Measurements from ENCODE around the gene TMEM219. TPM values are rescaled to one million over a fixed set of nuclear protein-coding genes. Genes with fewer than 3 reads are reported as not detected.

The TMEM219 gene
- total and polyA plus RNA-seq, 2 experiments from 2014 or later: 106 to 189 TPM

GRCh38 chr16:30006659-30007377 is 44.9 kb downstream of the TMEM219 start:
- WGBS (ENCODE audit: low lambda C conversion rate, missing lambda C conversion rate): 94% methylated on average over 32 of the region's 34 CpGs
- Histone ChIP-seq H3K36me3 (replicated peaks; ENCODE audit: insufficient read depth, low read depth) (no peaks in the 10 kb centered on the region), H3K27me3 (peaks cover 20% of the 10 kb centered on the region), H3K4me1 (ENCODE audit: insufficient read depth) (no peaks in the 10 kb centered on the region), H3K79me2 (no peaks in the 10 kb centered on the region), H3K9me2 (replicated peaks; ENCODE audit: insufficient read depth) (no peaks in the 10 kb centered on the region), H3K27ac (no peak overlapping the region), H3K9me3 (ENCODE audit: low read depth) (no peaks in the 10 kb centered on the region), H4K20me1 (ENCODE audit: insufficient read depth, poor library complexity, severe bottlenecking) (no peaks in the 10 kb centered on the region), H3K4me2 (no peak overlapping the region), H2AFZ (no peak overlapping the region), H3K4me3 (no peak overlapping the region)
- DNase-seq (ENCODE audit: low spot score): no peak
- TF ChIP-seq, protein P1, sequence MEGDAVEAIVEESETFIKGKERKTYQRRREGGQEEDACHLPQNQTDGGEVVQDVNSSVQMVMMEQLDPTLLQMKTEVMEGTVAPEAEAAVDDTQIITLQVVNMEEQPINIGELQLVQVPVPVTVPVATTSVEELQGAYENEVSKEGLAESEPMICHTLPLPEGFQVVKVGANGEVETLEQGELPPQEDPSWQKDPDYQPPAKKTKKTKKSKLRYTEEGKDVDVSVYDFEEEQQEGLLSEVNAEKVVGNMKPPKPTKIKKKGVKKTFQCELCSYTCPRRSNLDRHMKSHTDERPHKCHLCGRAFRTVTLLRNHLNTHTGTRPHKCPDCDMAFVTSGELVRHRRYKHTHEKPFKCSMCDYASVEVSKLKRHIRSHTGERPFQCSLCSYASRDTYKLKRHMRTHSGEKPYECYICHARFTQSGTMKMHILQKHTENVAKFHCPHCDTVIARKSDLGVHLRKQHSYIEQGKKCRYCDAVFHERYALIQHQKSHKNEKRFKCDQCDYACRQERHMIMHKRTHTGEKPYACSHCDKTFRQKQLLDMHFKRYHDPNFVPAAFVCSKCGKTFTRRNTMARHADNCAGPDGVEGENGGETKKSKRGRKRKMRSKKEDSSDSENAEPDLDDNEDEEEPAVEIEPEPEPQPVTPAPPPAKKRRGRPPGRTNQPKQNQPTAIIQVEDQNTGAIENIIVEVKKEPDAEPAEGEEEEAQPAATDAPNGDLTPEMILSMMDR (IDR thresholded peaks at IDR 0.05; ENCODE audit: poor library complexity): no peak
- TF ChIP-seq EZH2phosphoT487 (IDR thresholded peaks at IDR 0.05; ENCODE audit: low read depth, severe bottlenecking, unreplicated experiment): no peak
- TF ChIP-seq EZH2 (IDR thresholded peaks at IDR 0.05; ENCODE audit: borderline replicate concordance): no peak

DNA sequence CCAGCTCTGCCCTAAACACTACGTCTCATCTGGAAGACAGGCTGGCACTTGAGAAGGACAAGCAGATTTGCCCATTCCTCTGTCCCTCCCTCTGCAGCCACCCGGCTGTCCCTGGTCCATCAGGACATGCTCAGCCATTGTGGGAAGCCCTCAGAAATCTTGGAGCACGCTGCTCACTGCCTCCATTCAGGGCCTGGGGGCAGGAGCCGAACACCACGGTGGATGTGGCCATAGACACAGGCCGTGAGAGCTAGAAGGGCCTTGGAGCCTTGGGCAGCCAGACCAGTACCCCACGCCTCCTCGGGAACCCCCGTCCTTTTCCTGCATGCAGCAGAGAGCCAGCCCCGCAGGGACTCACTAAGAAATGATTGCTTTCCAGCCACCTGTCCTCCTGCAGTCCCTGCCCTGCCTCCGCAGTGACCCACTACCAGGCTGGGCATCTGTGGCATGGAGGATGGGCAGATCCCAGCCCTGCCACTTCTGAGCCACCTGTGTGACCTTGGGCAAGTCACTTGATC is 45.6 kb downstream of the TMEM219 start:
- H3K4me2 ChIP-seq: no peak overlapping the region
- H2AFZ ChIP-seq: no peak overlapping the region
- H3K79me2 ChIP-seq: no peaks in the 10 kb centered on the region
- H3K36me3 ChIP-seq (replicated peaks; ENCODE audit: insufficient read depth, low read depth): no peaks in the 10 kb centered on the region
- H3K4me3 ChIP-seq: no peak overlapping the region
- H4K20me1 ChIP-seq (ENCODE audit: insufficient read depth, poor library complexity, severe bottlenecking): no peaks in the 10 kb centered on the region
- H3K27ac ChIP-seq: no peak overlapping the region
- no peak for DNase-seq (ENCODE audit: low spot score)
- no peaks in the 10 kb centered on the region for H3K9me2 ChIP-seq (replicated peaks; ENCODE audit: insufficient read depth)
- no peaks in the 10 kb centered on the region for H3K4me1 ChIP-seq (ENCODE audit: insufficient read depth)
- WGBS (ENCODE audit: low lambda C conversion rate, missing lambda C conversion rate): 78% methylated on average over 11 of the region's 11 CpGs
- H3K27me3 ChIP-seq: peaks cover 25% of the 10 kb centered on the region
- no peaks in the 10 kb centered on the region for H3K9me3 ChIP-seq (ENCODE audit: low read depth)
- no peak for TF ChIP-seq EZH2 (IDR thresholded peaks at IDR 0.05; ENCODE audit: borderline replicate concordance)
- TF ChIP-seq EZH2phosphoT487 (IDR thresholded peaks at IDR 0.05; ENCODE audit: low read depth, severe bottlenecking, unreplicated experiment): no peak
- TF ChIP-seq, protein P1 (IDR thresholded peaks at IDR 0.05; ENCODE audit: poor library complexity): no peak

- H3K4me3 ChIP-seq: no peak overlapping the region
- no peak overlapping the region for H3K27ac ChIP-seq
- peaks cover 25% of the 10 kb centered on the region for H3K27me3 ChIP-seq
- no peaks in the 10 kb centered on the region for H3K79me2 ChIP-seq
- no peaks in the 10 kb centered on the region for H3K36me3 ChIP-seq (replicated peaks; ENCODE audit: insufficient read depth, low read depth)
- TF ChIP-seq EZH2phosphoT487 (IDR thresholded peaks at IDR 0.05; ENCODE audit: low read depth, severe bottlenecking, unreplicated experiment) (no peak), EZH2 (IDR thresholded peaks at IDR 0.05; ENCODE audit: borderline replicate concordance) (no peak)
- TF ChIP-seq, protein P1 (IDR thresholded peaks at IDR 0.05; ENCODE audit: poor library complexity): no peak
- no peak overlapping the region for H2AFZ ChIP-seq
- no peak overlapping the region for H3K4me2 ChIP-seq
- no peak for DNase-seq (ENCODE audit: low spot score)
- H3K9me2 ChIP-seq (replicated peaks; ENCODE audit: insufficient read depth): no peaks in the 10 kb centered on the region
- WGBS (ENCODE audit: low lambda C conversion rate, missing lambda C conversion rate): 61% methylated on average over 21 of the region's 26 CpGs
- H3K4me1 ChIP-seq (ENCODE audit: insufficient read depth): no peaks in the 10 kb centered on the region
- H4K20me1 ChIP-seq (ENCODE audit: insufficient read depth, poor library complexity, severe bottlenecking): no peaks in the 10 kb centered on the region
- H3K9me3 ChIP-seq (ENCODE audit: low read depth): no peaks in the 10 kb centered on the region
Measured at GRCh38 chr16:30009085-30009862, 47.4 kb downstream of the TMEM219 start.
